H1 (cell line): Measurements from ENCODE around the gene CLDN14. TPM values are rescaled to one million over a fixed set of nuclear protein-coding genes. Genes with fewer than 3 reads are reported as not detected.

ENCODE experiments used
- CHD2 ChIP-seq: IDR thresholded peaks from 2 replicates; pipeline ENCODE4 v1.6.1; 2012; ENCODE audit warnings: low read length, improper control_type of control experiment
- FOSL1 ChIP-seq: IDR thresholded peaks from 2 replicates; pipeline ENCODE4 v1.6.1; 2011; ENCODE audit warnings: mild to moderate bottlenecking, low read depth, low read length, moderate library complexity; ENCODE audit not compliant: insufficient read depth
- KDM1A ChIP-seq: fragments of 200-600, 300-600 bp; sonication (generic); IDR thresholded peaks from 2 replicates; pipeline ENCODE4 v1.7.1; 2016; ENCODE audit warnings: mild to moderate bottlenecking, low read length, borderline replicate concordance
- SUZ12 ChIP-seq: fragments of 200-600 bp; sonication (generic); IDR thresholded peaks from 2 replicates; pipeline ENCODE4 v1.6.1; 2012; ENCODE audit warnings: mild to moderate bottlenecking, inconsistent platforms, low read length, moderate library complexity, mixed read lengths
- polyA plus RNA-seq, 7 experiments: library from polyadenylated mRNA; depleted of rRNA in 3 of 7; stranded (reverse) in 5 of 7; unstranded in 2 of 7; fragments of >200 nt in 5 of 7; fragments of 200-250 nt in 2 of 7; gene quantifications; 1 replicate in 5 of 7; 2 replicates in 1 of 7; 4 replicates in 1 of 7; pipeline versions ENCODE4 v1.2.1 to v1.2.3, GENCODE V29; 2011 to 2013; ENCODE audit warnings: missing spikeins in 2 of 7, mixed read lengths in 2 of 7
- total RNA-seq: library from RNA; stranded (reverse); fragmentation: NEBNext Ultra II Directional; extraction: Animal tissue kit (Norgen Biotek cat#: 25700); gene quantifications from 2 replicates; pipeline ENCODE4 v1.2.1, GENCODE V29; 2021

Gene CLDN14
- total and polyA plus RNA-seq, 2 of the 8 experiments (the other 6 are each of a cell fraction or from before 2014, with no cell fraction given): 0.08 TPM; not detected in 1

DNA sequence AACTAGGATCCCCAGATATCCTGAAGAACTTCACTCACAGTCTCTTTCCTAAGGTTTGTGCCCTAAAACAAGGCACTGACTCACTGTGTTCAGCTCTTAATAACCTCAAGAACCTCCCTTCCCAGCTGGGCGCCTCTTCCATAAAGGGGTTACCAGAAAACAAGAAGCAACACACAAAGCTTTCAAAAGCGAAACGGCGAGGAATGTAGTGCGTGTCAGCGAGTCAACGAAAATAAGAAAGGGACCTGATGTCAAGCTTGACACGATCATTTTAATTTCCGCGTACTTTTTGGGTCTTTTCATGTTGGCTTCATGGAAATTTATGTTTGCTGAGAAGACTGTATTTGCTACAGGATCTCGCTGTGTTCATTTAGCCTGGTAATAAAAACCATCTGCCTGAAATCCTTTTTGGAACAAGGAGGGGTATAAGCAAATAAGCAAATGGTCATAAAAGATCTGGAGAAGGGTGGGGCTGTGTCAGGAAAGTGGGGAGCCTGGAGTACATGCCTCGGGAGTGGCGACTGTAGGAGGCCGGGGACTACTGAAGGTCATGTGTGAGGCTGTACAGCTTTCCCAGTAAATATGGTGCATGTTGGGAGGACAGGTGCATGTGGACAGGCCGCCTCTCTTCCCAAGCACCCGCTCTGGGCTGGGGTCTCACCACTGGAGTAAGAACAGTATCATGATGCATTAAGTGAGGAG, 11.4 kb upstream of the CLDN14 start (continued):
- TF ChIP-seq KDM1A (no peak), FOSL1 (no peak), CHD2 (no peak), SUZ12 (no peak)
